Vagina (tissue), 2 donors: ENCODE measurements around the gene CPLX3.

Source experiments
- CTCF ChIP-seq, 3 experiments: fragments of 450-650 bp in 2 of 3; fragments of 200-600 bp in 1 of 3; sonication (generic) in 1 of 3; IDR thresholded peaks; one replicate each; pipeline ENCODE4 v1.5.1; 2017 to 2019; ENCODE audit warnings: antibody characterized with exemption in 3 of 3, mild to moderate bottlenecking in 2 of 3, moderate library complexity in 2 of 3
- POLR2A ChIP-seq, 2 donors: fragments of 450-650 bp; IDR thresholded peaks; one replicate each; pipeline ENCODE4 v1.6.1; 2017; ENCODE audit warnings: antibody characterized with exemption in 2 of 2, mild to moderate bottlenecking in 2 of 2, moderate library complexity in 2 of 2
- POLR2AphosphoS5 ChIP-seq, 2 donors: sonication (generic); formaldehyde crosslinking; IDR thresholded peaks; one replicate each; pipeline ENCODE4 v1.9.0; 2017; ENCODE audit warnings: antibody characterized with exemption in 2 of 2, mild to moderate bottlenecking in 2 of 2, low read depth in 1 of 2; ENCODE audit not compliant: insufficient read depth in 1 of 2

GRCh38 chr15:74777769-74778598 is 48.4 kb upstream of the CPLX3 start:
- TF ChIP-seq CTCF (IDR thresholded peaks at IDR 0.05) (no peak), POLR2A (IDR thresholded peaks at IDR 0.05) (no peak), POLR2AphosphoS5 (IDR thresholded peaks at IDR 0.05; ENCODE audit: insufficient read depth in 1 of 2, low read depth in 1 of 2) (no peak)
